ENCODE results near the gene FAM222B. TPM values are rescaled to one million over a fixed set of nuclear protein-coding genes. Genes with fewer than 3 reads are reported as not detected.

FAM222B gene
- total RNA-seq, 1 experiment from 2014 or later = 94.6 TPM

GRCh38 chr17:28843816-28844148, 1.2 kb upstream of the FAM222B start:
- Mint-ChIP-seq H3K9me3 (no peaks in the 10 kb centered on the region), H3K27ac (0 out of 2 replicates have a peak overlapping the region, but pooled peaks have one; percentile 8), H3K36me3 (peaks cover 6% of the 10 kb centered on the region), H3K27me3 (ENCODE audit: low read depth) (no peaks in the 10 kb centered on the region), H3K4me1 (peaks cover 15% of the 10 kb centered on the region), H3K4me3 (no peak overlapping the region)
- no peak for TF ChIP-seq SP1 (CRISPR knock-in tag; conservative IDR thresholded peaks at IDR 0.05)
- no peak for TF ChIP-seq CBFB (CRISPR knock-in tag; IDR thresholded peaks at IDR 0.05; ENCODE audit: low read depth)
- no peak for TF ChIP-seq FOXP4 (CRISPR knock-in tag; IDR thresholded peaks at IDR 0.05)
- no peak for TF ChIP-seq GABPB1 (CRISPR knock-in tag; IDR thresholded peaks at IDR 0.05)
- no peak for TF ChIP-seq JAZF1 (CRISPR knock-in tag; IDR thresholded peaks at IDR 0.05)
- no peak for TF ChIP-seq ZMAT4 (CRISPR knock-in tag; IDR thresholded peaks at IDR 0.05)
- CTCF ChIA-PET = interaction anchor here (0.6 to 5.0 kb wide), 5 partner anchors 31 to 447 kb away, joined by 3 to 49 read pairs (median 7); no protein-coding TSS in a partner anchor
- DNase-seq (ENCODE audit: low spot score) (no peak), ATAC-seq (no peak)
- POLR2A ChIA-PET = interaction anchor here (0.5 to 1.2 kb wide), 2 partner anchors 53 to 69 kb away, joined by 3 to 4 read pairs; no protein-coding TSS in a partner anchor

GRCh38 chr17:28841901-28842281, 699 bp downstream of the FAM222B start:
- CTCF ChIA-PET = interaction anchor here (0.7 to 5.0 kb wide), 11 partner anchors 14 to 115 kb away, joined by 3 to 49 read pairs (median 7); partner anchors contain the start of gene TLCD1
- Mint-ChIP-seq H3K27ac (peak overlapping the region; percentile 95), H3K9me3 (no peaks in the 10 kb centered on the region), H3K4me3 (peak overlapping the region; percentile 96), H3K27me3 (ENCODE audit: low read depth) (no peaks in the 10 kb centered on the region), H3K4me1 (peaks cover 15% of the 10 kb centered on the region), H3K36me3 (peaks cover 6% of the 10 kb centered on the region)
- DNase-seq (ENCODE audit: low spot score) (peak; percentile 7), ATAC-seq (no peak)
- POLR2A ChIA-PET = interaction anchor here (0.6 to 1.8 kb wide), 6 partner anchors 20 to 116 kb away, joined by 3 to 17 read pairs (median 5); partner anchors contain the start of genes PHF12 and TLCD1
- TF ChIP-seq ZNF219 (CRISPR knock-in tag; IDR thresholded peaks at IDR 0.05; ENCODE audit: borderline replicate concordance) = no peak
- no peak for TF ChIP-seq SP1 (CRISPR knock-in tag; conservative IDR thresholded peaks at IDR 0.05)
- no peak for TF ChIP-seq ATF3 (CRISPR knock-in tag; conservative IDR thresholded peaks at IDR 0.05)
- no peak for TF ChIP-seq MLX (CRISPR knock-in tag; IDR thresholded peaks at IDR 0.05)
- TF ChIP-seq E2F5 (CRISPR knock-in tag; IDR thresholded peaks at IDR 0.05) = no peak
- no peak for TF ChIP-seq ZNF512 (CRISPR knock-in tag; IDR thresholded peaks at IDR 0.05; ENCODE audit: borderline replicate concordance)
- TF ChIP-seq FOXK1 (CRISPR knock-in tag; IDR thresholded peaks at IDR 0.05) = no peak
- no peak for TF ChIP-seq HMGA2 (CRISPR knock-in tag; IDR thresholded peaks at IDR 0.05)
- TF ChIP-seq ATF1 (CRISPR knock-in tag; IDR thresholded peaks at IDR 0.05) = no peak
- no peak for TF ChIP-seq USF2 (CRISPR knock-in tag; IDR thresholded peaks at IDR 0.05)

GRCh38 chr17:28839221-28839620, 3.4 kb downstream of the FAM222B start:
- no peaks in the 10 kb centered on the region for H3K27me3 Mint-ChIP-seq (ENCODE audit: low read depth)
- H3K4me3 Mint-ChIP-seq = no peak overlapping the region
- CTCF ChIA-PET = interaction anchor here (1.0 kb wide), 1 partner anchor 10 kb away, joined by 3 read pairs; no protein-coding TSS in a partner anchor
- TF ChIP-seq SOX15 (CRISPR knock-in tag; IDR thresholded peaks at IDR 0.05) = no peak
- no peak for TF ChIP-seq OVOL2 (CRISPR knock-in tag; IDR thresholded peaks at IDR 0.05; ENCODE audit: borderline replicate concordance)
- no peak for TF ChIP-seq E2F1 (CRISPR knock-in tag; IDR thresholded peaks at IDR 0.05)
- no peak for TF ChIP-seq ZNF416 (CRISPR knock-in tag; IDR thresholded peaks at IDR 0.05)
- TF ChIP-seq ZNF263 (CRISPR knock-in tag; IDR thresholded peaks at IDR 0.05; ENCODE audit: low read depth) = no peak
- TF ChIP-seq MYBL2 (CRISPR knock-in tag; IDR thresholded peaks at IDR 0.05) = no peak
- TF ChIP-seq NR2C2 (CRISPR knock-in tag; IDR thresholded peaks at IDR 0.05) = no peak
- no peak for TF ChIP-seq ZNF396 (CRISPR knock-in tag; IDR thresholded peaks at IDR 0.05; ENCODE audit: borderline replicate concordance)
- no peak for TF ChIP-seq NFE2L1 (CRISPR knock-in tag; IDR thresholded peaks at IDR 0.05)
- no peak for TF ChIP-seq IRF1 (CRISPR knock-in tag; IDR thresholded peaks at IDR 0.05)

More at GRCh38 chr17:28839221-28839620, 3.4 kb downstream of the FAM222B start:
- ATAC-seq (no peak), DNase-seq (ENCODE audit: low spot score) (no peak)
- peaks cover 6% of the 10 kb centered on the region for H3K36me3 Mint-ChIP-seq
- H3K4me1 Mint-ChIP-seq = peaks cover 15% of the 10 kb centered on the region
- POLR2A ChIA-PET = no interaction called here
- H3K9me3 Mint-ChIP-seq = no peaks in the 10 kb centered on the region
- H3K27ac Mint-ChIP-seq = peak overlapping the region; percentile 86

Measured in WTC11 (cell line).